ENCODE data around the gene AVPR2.

Gene AVPR2

GRCh38 chrX:153885968-153886903 lies 18.2 kb upstream of the AVPR2 start, which contains the start of gene L1CAM:
TSS of gene L1CAM (minus strand) at chrX:153886173. CDS start at chrX:153875836, 10,337 bp downstream.
- TF ChIP-seq GATA3 (IDR thresholded peaks at IDR 0.05; ENCODE audit: low read depth, low read length) (no peak), GATA2 (IDR thresholded peaks at IDR 0.05; ENCODE audit: low read depth, low read length) (no peak)

- TF ChIP-seq GATA3 (IDR thresholded peaks at IDR 0.05; ENCODE audit: low read depth, low read length): no peak
- TF ChIP-seq GATA2 (IDR thresholded peaks at IDR 0.05; ENCODE audit: low read depth, low read length): no peak
Observed at GRCh38 chrX:153886915-153887314, 17.6 kb upstream of the AVPR2 start.

- TF ChIP-seq GATA2 (IDR thresholded peaks at IDR 0.05; ENCODE audit: low read depth, low read length) (no peak; the same call in 1 of the 2 replicates), GATA3 (IDR thresholded peaks at IDR 0.05; ENCODE audit: low read depth, low read length) (no peak)
Observed at GRCh38 chrX:153887385-153887784, 17.1 kb upstream of the AVPR2 start.

- TF ChIP-seq GATA3 (IDR thresholded peaks at IDR 0.05; ENCODE audit: low read depth, low read length) (no peak), GATA2 (IDR thresholded peaks at IDR 0.05; ENCODE audit: low read depth, low read length) (no peak)
Observed at GRCh38 chrX:153888344-153888743, 16.1 kb upstream of the AVPR2 start.

- no peak for TF ChIP-seq GATA3 (IDR thresholded peaks at IDR 0.05; ENCODE audit: low read depth, low read length)
- TF ChIP-seq GATA2 (IDR thresholded peaks at IDR 0.05; ENCODE audit: low read depth, low read length): no peak
Observed at GRCh38 chrX:153889123-153889522, 15.3 kb upstream of the AVPR2 start.

GRCh38 chrX:153897899-153898298 lies 6.6 kb upstream of the AVPR2 start:
- TF ChIP-seq GATA2 (IDR thresholded peaks at IDR 0.05; ENCODE audit: low read depth, low read length) (no peak), GATA3 (IDR thresholded peaks at IDR 0.05; ENCODE audit: low read depth, low read length) (no peak)

GRCh38 chrX:153900831-153901752 lies 3.4 kb upstream of the AVPR2 start:
- TF ChIP-seq GATA3 (IDR thresholded peaks at IDR 0.05; ENCODE audit: low read depth, low read length): no peak
- TF ChIP-seq GATA2 (IDR thresholded peaks at IDR 0.05; ENCODE audit: low read depth, low read length): no peak

- TF ChIP-seq GATA3 (IDR thresholded peaks at IDR 0.05; ENCODE audit: low read depth, low read length) (no peak), GATA2 (IDR thresholded peaks at IDR 0.05; ENCODE audit: low read depth, low read length) (no peak)
Observed at GRCh38 chrX:153901753-153902140, 2.7 kb upstream of the AVPR2 start.

GRCh38 chrX:153902385-153902784 lies 2.1 kb upstream of the AVPR2 start:
- no peak for TF ChIP-seq GATA3 (IDR thresholded peaks at IDR 0.05; ENCODE audit: low read depth, low read length)
- TF ChIP-seq GATA2 (IDR thresholded peaks at IDR 0.05; ENCODE audit: low read depth, low read length): no peak

- TF ChIP-seq GATA3 (IDR thresholded peaks at IDR 0.05; ENCODE audit: low read depth, low read length): no peak
- no peak for TF ChIP-seq GATA2 (IDR thresholded peaks at IDR 0.05; ENCODE audit: low read depth, low read length)
Observed at GRCh38 chrX:153903238-153903980, 1.1 kb upstream of the AVPR2 start.

- TF ChIP-seq GATA3 (IDR thresholded peaks at IDR 0.05; ENCODE audit: low read depth, low read length) (no peak), GATA2 (IDR thresholded peaks at IDR 0.05; ENCODE audit: low read depth, low read length) (no peak)
Observed at GRCh38 chrX:153905481-153906095, 1.1 kb downstream of the AVPR2 start.

- TF ChIP-seq GATA2 (IDR thresholded peaks at IDR 0.05; ENCODE audit: low read depth, low read length) (no peak), GATA3 (IDR thresholded peaks at IDR 0.05; ENCODE audit: low read depth, low read length) (no peak)
Observed at GRCh38 chrX:153906126-153906917, 1.8 kb downstream of the AVPR2 start.
